Astrocyte of the cerebellum (primary cell): ENCODE data around the gene ZNF229.
"Not testable (repeated sequence)": the region's sequence is repeated elsewhere in the genome, so short reads cannot be mapped to it uniquely, and the experiment has no call there.

Experiments used
- DNase-seq: peaks from one replicate; pipeline ENCODE4 v3.0.0-alpha.2; 2011; ENCODE audit warnings: low read depth
- H3K4me3 ChIP-seq: 2 replicates; pipeline ENCODE4 v1.5.1; 2011; ENCODE audit warnings: mild to moderate bottlenecking, low read depth, low read length, moderate library complexity
- in situ Hi-C: cut with HindIII; loops from 2 replicates; pipeline ENCODE4 v1.10.0; 2017; ENCODE audit warnings: low sequenced_read_pairs
- TF ChIP-seq, protein P1 (sequence below): IDR thresholded peaks from 2 replicates; pipeline ENCODE4 v1.5.1; 2012; ENCODE audit warnings: low read length, low read depth, moderate library complexity, mild to moderate bottlenecking; ENCODE audit errors: missing control alignments

The ZNF229 gene

DNA sequence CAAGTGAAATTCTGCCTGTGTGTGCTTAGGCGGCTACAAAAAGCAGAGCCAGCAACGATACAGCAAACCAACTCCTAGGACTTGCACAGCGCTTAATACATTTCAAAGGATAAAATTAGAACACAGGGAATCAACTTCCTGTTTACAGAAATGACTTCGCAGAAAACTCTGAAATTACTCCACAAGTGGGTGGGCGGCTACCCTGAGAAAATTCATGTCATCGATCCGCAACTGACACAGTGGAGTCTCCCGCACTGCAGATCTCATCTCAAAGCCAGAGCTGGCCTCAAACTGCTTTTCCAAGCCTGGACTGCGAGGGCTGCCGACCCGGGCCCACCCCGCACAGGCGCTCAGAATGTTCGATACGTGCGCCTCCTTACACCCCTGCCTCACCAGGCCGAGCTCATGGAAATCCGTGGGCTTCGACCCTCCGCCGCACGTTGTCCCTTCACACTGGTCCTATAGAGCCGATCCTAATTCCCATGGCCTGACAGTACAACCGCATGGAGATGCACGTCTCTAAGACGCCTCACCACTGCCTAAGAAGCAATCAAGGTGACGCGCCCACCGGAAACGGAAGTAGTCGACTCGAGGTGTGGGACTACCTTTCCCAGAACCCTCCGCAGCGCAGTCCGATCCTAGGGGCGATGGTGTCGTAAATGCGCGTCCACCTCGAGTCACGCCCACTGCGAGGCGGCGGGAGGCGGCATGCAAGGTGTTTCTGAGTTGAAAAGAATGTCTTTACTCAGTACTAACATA lies at the start of gene ZNF229:
Gene ZNF229, minus strand, starts transcription at position 557 of the 759 bp plus-strand sequence. CDS start 5,625 bp downstream, outside the sequence.
- TF ChIP-seq, protein P1, sequence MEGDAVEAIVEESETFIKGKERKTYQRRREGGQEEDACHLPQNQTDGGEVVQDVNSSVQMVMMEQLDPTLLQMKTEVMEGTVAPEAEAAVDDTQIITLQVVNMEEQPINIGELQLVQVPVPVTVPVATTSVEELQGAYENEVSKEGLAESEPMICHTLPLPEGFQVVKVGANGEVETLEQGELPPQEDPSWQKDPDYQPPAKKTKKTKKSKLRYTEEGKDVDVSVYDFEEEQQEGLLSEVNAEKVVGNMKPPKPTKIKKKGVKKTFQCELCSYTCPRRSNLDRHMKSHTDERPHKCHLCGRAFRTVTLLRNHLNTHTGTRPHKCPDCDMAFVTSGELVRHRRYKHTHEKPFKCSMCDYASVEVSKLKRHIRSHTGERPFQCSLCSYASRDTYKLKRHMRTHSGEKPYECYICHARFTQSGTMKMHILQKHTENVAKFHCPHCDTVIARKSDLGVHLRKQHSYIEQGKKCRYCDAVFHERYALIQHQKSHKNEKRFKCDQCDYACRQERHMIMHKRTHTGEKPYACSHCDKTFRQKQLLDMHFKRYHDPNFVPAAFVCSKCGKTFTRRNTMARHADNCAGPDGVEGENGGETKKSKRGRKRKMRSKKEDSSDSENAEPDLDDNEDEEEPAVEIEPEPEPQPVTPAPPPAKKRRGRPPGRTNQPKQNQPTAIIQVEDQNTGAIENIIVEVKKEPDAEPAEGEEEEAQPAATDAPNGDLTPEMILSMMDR = no peak
- in situ Hi-C loops = no loop called here
- peak; percentile 85 for DNase-seq
- H3K4me3 ChIP-seq = peak within 1 kb of the TSS; percentile 75

DNA sequence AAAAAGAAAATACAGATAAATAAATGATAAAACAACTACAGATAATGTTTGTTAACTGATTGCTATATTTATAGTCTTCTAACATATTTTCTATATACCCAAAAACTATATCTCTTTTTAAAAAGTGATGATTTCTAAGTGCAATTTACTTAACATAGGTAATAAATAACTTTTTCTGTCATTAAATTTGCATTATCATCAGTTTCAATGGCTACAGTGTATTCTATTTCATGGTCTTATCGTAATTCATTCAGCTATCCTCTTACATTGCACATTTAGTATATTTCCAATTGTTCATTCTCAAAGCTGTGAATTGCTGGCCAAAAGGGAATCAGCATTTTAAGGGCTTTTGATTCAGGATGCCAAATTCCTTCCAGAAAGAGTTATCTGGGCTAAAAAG lies 48.4 kb upstream of the ZNF229 start:
- in situ Hi-C loops = no loop called here
- no peak overlapping the region for H3K4me3 ChIP-seq
- TF ChIP-seq, protein P1 = no peak
- no peak for DNase-seq

DNA sequence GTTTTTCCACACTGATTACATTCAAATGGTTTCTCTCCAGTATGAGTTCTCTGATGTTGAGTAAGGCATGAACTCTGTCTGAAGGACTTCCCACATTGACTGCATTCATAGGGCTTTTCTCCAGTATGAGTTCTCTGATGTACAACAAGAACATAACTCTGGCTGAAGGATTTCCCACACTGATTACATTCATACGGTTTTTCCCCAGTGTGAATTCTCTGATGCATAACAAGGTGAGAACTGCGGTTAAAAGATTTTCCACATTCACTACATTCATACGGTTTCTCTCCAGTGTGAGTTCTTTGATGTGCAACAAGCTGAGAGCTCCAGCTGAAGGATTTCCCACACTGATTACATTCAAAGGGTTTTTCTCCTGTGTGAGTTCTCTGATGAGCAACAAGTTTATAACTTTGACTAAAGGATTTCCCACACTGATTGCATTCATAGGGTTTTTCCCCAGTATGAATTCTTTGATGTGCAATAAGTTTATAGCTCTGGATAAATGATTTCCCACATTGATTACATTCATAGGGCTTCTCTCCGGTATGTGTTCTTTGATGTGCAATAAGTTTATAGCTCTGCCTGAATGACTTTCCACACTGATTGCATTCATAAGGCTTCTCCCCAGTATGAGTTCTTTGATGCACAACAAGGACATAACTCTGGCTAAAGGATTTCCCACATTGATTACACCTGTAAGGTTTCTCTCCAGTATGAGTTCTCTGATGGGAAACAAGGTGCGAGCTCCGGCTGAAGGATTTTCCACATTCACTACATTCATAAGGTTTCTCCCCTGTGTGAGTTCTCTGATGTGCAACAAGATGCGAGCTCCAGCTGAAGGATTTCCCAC lies 28.5 kb upstream of the ZNF229 start:
- TF ChIP-seq, protein P1 = no peak
- no peak overlapping the region for H3K4me3 ChIP-seq
- DNase-seq = no peak
- in situ Hi-C loops = no loop called here

DNA sequence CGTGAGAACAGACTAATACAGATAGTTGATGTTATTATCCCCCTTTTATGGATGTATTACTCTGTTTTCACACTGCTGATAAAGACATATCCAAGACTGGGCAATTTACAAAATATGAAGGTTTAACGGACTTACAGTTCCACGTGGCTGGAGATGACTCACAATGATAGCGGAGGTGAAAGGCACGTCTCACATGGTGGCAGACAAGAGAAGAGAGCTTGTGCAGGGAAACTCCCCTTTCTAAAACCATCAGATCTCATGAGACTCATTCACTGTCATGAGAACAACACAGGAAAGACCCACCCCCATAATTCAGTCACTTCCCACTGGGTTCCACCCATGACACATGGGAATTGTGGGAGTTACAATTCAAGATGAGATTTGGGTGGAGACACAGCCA lies 20.5 kb upstream of the ZNF229 start:
- H3K4me3 ChIP-seq, in situ Hi-C loops, DNase-seq: not testable (repeated sequence)

DNA sequence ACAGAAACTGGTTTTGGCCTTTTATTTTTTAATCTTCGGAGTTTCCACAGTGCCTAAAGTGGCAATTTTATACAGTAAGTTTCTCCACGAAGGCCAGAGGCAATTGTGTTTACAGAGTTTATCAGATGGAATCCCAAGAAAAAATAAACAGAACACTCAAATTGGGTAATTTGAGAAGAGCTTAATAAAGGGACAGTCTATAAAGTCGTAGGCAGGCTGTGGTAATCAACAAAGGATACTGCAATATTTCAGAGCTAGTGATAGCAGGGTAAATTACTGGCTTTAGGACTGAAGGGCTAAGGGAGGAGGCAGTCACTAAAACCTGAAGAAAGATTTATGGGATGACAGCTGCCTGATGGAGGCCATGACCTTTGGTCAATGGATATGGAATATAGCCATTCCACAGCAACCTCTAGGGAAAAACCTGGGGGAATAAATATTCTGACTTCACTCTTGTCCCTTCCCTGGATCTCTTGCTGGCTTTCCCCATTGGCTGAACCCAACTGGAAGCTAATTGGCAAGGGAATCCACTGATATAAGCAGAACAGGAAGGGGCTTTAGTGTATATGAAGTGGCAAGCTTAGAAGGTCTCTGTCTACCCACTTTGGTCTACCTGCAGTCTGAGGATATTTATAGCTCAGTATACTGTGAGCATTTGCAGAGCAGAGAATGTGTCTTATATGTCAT lies 14.5 kb upstream of the ZNF229 start:
- in situ Hi-C loops, H3K4me3 ChIP-seq, DNase-seq: not testable (repeated sequence)

DNA sequence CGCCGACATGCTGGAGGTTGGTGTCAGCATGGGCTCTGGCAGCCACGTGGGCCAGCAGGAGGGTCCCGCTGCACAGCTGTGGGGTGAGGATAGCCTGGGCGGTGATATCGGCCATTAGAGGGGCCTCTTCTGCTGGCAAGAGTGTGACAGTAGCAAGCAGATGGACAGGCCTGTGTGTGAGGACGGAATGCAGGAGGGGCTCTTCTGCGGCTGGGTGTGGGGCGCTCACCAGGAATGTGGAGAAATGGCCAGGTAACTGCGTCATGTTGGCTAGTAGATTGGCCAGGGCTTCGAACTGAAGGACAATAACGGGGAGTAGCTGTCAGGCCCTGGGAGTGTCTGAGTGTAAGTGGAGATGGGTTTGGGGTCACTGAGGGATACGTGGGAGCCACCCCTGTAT lies 7.7 kb upstream of the ZNF229 start:
- in situ Hi-C loops, DNase-seq, H3K4me3 ChIP-seq: not testable (repeated sequence)

DNA sequence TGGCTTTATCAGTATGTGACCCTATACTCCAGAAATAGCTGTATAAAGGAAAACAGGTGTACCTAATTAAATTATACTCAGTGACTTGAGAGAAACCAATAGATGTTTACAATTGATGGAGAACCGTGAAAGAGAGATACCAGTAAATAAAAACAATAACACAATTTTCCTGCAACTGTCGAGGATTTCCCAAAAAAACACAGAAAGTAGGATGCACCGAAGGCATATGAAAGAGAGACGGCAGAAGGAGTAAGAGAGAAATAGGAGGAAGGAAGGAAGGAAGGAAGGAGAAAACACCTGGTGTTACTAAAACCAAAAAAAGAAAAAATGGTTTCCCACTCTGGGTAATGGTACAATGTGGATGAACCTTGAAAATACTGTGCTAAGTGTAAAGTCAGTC lies 6.8 kb upstream of the ZNF229 start:
- no peak for DNase-seq
- in situ Hi-C loops = no loop called here
- H3K4me3 ChIP-seq = no peak overlapping the region
- TF ChIP-seq, protein P1 = no peak
